GM12801 (cell line): ENCODE results near the gene ADGRG6.

Experiments used
- CTCF ChIP-seq: IDR thresholded peaks from one replicate; pipeline ENCODE4 v1.5.1; 2011; ENCODE audit warnings: control low read depth; ENCODE audit not compliant: insufficient read length; ENCODE audit errors: extremely low read depth

The ADGRG6 gene

GRCh38 chr6:142387997-142388815 is 86.4 kb downstream of the ADGRG6 start:
- TF ChIP-seq CTCF: no peak

DNA sequence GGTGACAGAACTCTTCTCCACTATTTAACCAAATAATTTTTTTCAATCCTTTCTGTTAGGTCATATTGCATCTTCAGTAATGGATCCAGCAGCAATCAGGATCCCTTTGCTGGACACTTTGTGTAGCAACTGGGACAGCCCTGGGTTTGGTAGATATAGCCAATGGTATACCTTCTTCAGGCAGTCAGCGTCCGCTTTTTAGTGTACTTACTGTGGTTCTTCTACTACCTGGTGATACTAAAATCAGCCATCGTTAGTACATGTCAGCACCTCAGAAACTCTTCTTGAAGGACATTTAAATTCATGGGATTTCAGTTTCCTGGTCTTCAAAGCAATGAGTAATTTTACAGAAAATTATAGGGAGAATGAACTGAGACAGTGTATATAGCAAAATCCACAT is 93.5 kb downstream of the ADGRG6 start:
- no peak for TF ChIP-seq CTCF

DNA sequence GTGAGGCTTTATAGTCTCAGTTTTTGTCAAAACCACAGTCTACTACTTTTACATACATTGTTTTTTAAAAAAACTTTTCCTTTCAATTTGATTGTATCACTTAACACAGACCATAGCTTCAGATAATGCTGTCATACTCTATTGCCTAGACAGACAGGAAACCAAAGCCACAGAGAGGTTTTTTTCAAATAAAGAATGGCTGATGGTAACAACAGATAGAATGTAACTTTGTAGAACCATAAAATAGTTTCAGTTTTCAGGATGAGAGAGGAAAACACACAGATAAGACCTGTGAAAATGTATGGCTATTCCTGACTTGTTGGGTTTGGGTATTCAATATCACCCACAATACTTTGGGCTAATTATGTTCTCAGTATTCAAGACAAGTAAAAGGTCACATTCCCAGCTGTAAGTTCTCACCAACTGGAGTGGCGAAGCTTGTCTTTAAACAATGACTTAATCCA is 94.0 kb downstream of the ADGRG6 start:
- no peak for TF ChIP-seq CTCF

- TF ChIP-seq CTCF: no peak
These were observed 96.5 kb downstream of the ADGRG6 start for GRCh38 chr6:142398353-142398752.

DNA sequence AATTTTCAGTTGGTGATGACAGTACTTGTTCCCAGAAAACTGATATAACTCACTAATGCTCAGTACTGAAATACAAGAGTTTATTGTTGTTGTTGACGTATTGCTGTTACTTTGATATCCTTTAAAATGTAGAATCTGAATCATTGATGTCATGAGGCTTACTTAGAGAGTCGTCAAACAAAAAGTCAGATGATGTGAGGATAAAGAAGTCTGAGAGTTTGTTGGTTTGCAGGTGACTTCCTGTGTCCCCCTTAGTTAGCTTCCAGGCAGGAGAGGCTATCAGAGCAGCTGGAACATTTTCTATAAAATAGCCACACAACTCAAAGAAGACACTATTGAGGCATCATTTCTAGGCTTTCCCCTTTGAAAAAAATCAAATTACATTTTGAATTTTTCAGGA is 97.9 kb downstream of the ADGRG6 start:
- no peak for TF ChIP-seq CTCF

GRCh38 chr6:142400495-142400894 is 98.7 kb downstream of the ADGRG6 start:
- TF ChIP-seq CTCF: no peak

- no peak for TF ChIP-seq CTCF
These were observed 100.0 kb downstream of the ADGRG6 start for GRCh38 chr6:142401838-142402237.
